PC-9 (cell line): ENCODE results near the gene PRSS21.

Experiments
- EZH2 ChIP-seq: fragments of 200-600 bp; sonication (generic); IDR thresholded peaks from 2 replicates; pipeline ENCODE4 v1.8.0; 2017; ENCODE audit warnings: antibody characterized with exemption, low read depth
- TF ChIP-seq, protein P1 (sequence below): fragments of 200-600 bp; sonication (generic); conservative IDR thresholded peaks from 2 replicates; pipeline ENCODE4 v1.6.1; 2017; ENCODE audit warnings: mixed run types, antibody characterized with exemption, mild to moderate bottlenecking, moderate library complexity

DNA sequence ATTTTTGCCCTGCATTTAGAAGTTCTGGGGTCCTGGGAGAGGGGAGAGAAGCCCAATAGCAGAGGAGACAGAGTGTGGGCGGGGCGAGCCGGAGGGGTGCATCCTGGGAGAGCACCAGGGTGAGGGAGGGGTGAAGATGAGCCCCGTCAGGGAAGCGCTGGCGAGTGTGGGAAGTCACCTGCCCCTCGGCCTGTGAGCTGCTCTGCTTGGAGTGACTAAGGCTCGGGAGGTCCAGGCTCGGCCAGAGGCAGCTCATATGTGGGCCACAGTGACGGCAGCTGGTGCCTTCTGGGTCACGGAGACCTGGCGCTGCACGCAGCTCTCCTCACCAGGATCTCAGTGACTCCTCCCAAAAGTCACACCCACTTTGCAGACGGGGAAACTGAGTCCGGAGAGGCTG, 14.2 kb downstream of the PRSS21 start:
- TF ChIP-seq, protein P1, sequence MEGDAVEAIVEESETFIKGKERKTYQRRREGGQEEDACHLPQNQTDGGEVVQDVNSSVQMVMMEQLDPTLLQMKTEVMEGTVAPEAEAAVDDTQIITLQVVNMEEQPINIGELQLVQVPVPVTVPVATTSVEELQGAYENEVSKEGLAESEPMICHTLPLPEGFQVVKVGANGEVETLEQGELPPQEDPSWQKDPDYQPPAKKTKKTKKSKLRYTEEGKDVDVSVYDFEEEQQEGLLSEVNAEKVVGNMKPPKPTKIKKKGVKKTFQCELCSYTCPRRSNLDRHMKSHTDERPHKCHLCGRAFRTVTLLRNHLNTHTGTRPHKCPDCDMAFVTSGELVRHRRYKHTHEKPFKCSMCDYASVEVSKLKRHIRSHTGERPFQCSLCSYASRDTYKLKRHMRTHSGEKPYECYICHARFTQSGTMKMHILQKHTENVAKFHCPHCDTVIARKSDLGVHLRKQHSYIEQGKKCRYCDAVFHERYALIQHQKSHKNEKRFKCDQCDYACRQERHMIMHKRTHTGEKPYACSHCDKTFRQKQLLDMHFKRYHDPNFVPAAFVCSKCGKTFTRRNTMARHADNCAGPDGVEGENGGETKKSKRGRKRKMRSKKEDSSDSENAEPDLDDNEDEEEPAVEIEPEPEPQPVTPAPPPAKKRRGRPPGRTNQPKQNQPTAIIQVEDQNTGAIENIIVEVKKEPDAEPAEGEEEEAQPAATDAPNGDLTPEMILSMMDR, result no peak
- no peak for TF ChIP-seq EZH2
